KMS-11 (cell line): ENCODE data around the gene STPG1.

Experiments used
- H2AFZ ChIP-seq: fragments of 200-600 bp; sonication (generic); 2 replicates; pipeline ENCODE4 v1.6.1; 2016; ENCODE audit warnings: antibody characterized with exemption, mixed run types, low read depth
- H3K27ac ChIP-seq: fragments of 200-600 bp; sonication (generic); 2 replicates; pipeline ENCODE4 v1.6.1; 2016; ENCODE audit warnings: mild to moderate bottlenecking, mixed run types
- H3K27me3 ChIP-seq: fragments of 200-600 bp; sonication (generic); 2 replicates; pipeline ENCODE4 v1.6.1; 2017; ENCODE audit warnings: mild to moderate bottlenecking, low read depth, mixed run types, moderate library complexity; ENCODE audit not compliant: insufficient read depth
- H3K36me3 ChIP-seq: fragments of 200-600 bp; sonication (generic); 2 replicates; pipeline ENCODE4 v1.6.1; 2017; ENCODE audit warnings: mild to moderate bottlenecking, mixed run types; ENCODE audit not compliant: insufficient read depth
- H3K4me1 ChIP-seq: fragments of 200-600 bp; sonication (generic); 2 replicates; pipeline ENCODE4 v1.6.1; 2016; ENCODE audit warnings: mild to moderate bottlenecking, low read depth, mixed run types; ENCODE audit not compliant: poor library complexity, severe bottlenecking
- H3K4me2 ChIP-seq: fragments of 200-600 bp; sonication (generic); 2 replicates; pipeline ENCODE4 v1.7.0; 2016; ENCODE audit warnings: mild to moderate bottlenecking, mixed run types
- H3K4me3 ChIP-seq: fragments of 200-600 bp; sonication (generic); IDR thresholded peaks from 2 replicates; pipeline ENCODE4 v1.6.1; 2017; ENCODE audit warnings: low read depth, low read length, mixed read lengths; ENCODE audit not compliant: insufficient read depth
- H3K79me2 ChIP-seq: fragments of 200-600 bp; sonication (generic); 2 replicates; pipeline ENCODE4 v1.6.1; 2016; ENCODE audit warnings: low read depth, mixed run types; ENCODE audit not compliant: insufficient read depth
- H3K9ac ChIP-seq: fragments of 200-600 bp; sonication (generic); 2 replicates; pipeline ENCODE4 v1.6.1; 2016; ENCODE audit warnings: mild to moderate bottlenecking, mixed run types
- H4K20me1 ChIP-seq: fragments of 200-600 bp; sonication (generic); 2 replicates; pipeline ENCODE4 v1.6.1; 2016; ENCODE audit warnings: mild to moderate bottlenecking, mixed run types; ENCODE audit not compliant: insufficient read depth
- CTCF ChIP-seq: fragments of 200-600 bp; sonication (generic); conservative IDR thresholded peaks from 2 replicates; pipeline ENCODE4 v1.6.1; 2017; ENCODE audit warnings: low read depth, mild to moderate bottlenecking, antibody characterized with exemption, low read length, moderate library complexity, mixed read lengths

Gene STPG1

GRCh38 chr1:24441996-24442668, 28.6 kb upstream of the STPG1 start:
- TF ChIP-seq CTCF: no peak
- H3K4me3 ChIP-seq: no peak overlapping the region
- no peaks in the 10 kb centered on the region for H3K27me3 ChIP-seq
- H3K36me3 ChIP-seq: no peaks in the 10 kb centered on the region
- no peak overlapping the region for H2AFZ ChIP-seq
- H4K20me1 ChIP-seq: no peaks in the 10 kb centered on the region
- H3K9ac ChIP-seq: no peak overlapping the region
- H3K27ac ChIP-seq: no peak overlapping the region
- H3K79me2 ChIP-seq: no peaks in the 10 kb centered on the region
- H3K4me2 ChIP-seq: no peak overlapping the region
- peaks cover 5% of the 10 kb centered on the region for H3K4me1 ChIP-seq

GRCh38 chr1:24441480-24441879, 27.9 kb upstream of the STPG1 start:
- no peaks in the 10 kb centered on the region for H3K79me2 ChIP-seq
- no peak overlapping the region for H3K9ac ChIP-seq
- H3K27ac ChIP-seq: no peak overlapping the region
- H3K4me3 ChIP-seq: no peak overlapping the region
- H3K4me2 ChIP-seq: no peak overlapping the region
- no peak for TF ChIP-seq CTCF
- H3K4me1 ChIP-seq: peaks cover 5% of the 10 kb centered on the region
- no peak overlapping the region for H2AFZ ChIP-seq
- no peaks in the 10 kb centered on the region for H3K27me3 ChIP-seq
- no peaks in the 10 kb centered on the region for H4K20me1 ChIP-seq
- H3K36me3 ChIP-seq: no peaks in the 10 kb centered on the region

- peaks cover 5% of the 10 kb centered on the region for H3K4me1 ChIP-seq
- H2AFZ ChIP-seq: no peak overlapping the region
- no peak for TF ChIP-seq CTCF
- no peak overlapping the region for H3K4me2 ChIP-seq
- H4K20me1 ChIP-seq: no peaks in the 10 kb centered on the region
- H3K79me2 ChIP-seq: no peaks in the 10 kb centered on the region
- H3K27me3 ChIP-seq: no peaks in the 10 kb centered on the region
- no peaks in the 10 kb centered on the region for H3K36me3 ChIP-seq
- H3K4me3 ChIP-seq: no peak overlapping the region
- no peak overlapping the region for H3K9ac ChIP-seq
- H3K27ac ChIP-seq: no peak overlapping the region
Observed at GRCh38 chr1:24440436-24440835, 26.9 kb upstream of the STPG1 start.

- H3K27ac ChIP-seq: no peak overlapping the region
- no peaks in the 10 kb centered on the region for H3K36me3 ChIP-seq
- H2AFZ ChIP-seq: no peak overlapping the region
- TF ChIP-seq CTCF: no peak
- H3K4me1 ChIP-seq: peaks cover 5% of the 10 kb centered on the region
- H3K4me2 ChIP-seq: no peak overlapping the region
- no peaks in the 10 kb centered on the region for H3K79me2 ChIP-seq
- no peak overlapping the region for H3K4me3 ChIP-seq
- no peaks in the 10 kb centered on the region for H3K27me3 ChIP-seq
- no peaks in the 10 kb centered on the region for H4K20me1 ChIP-seq
- H3K9ac ChIP-seq: no peak overlapping the region
Observed at GRCh38 chr1:24438423-24438901, 24.9 kb upstream of the STPG1 start.
